HEK293T (cell line): ENCODE measurements around the gene NAGS.
A peak's percentile ranks its signal among the peaks of the same experiment; 100 is the strongest.

Source experiments
- BHLHE40 ChIP-seq: fragments of 450-650 bp; IDR thresholded peaks from 2 replicates; pipeline ENCODE4 v1.6.1; 2016; ENCODE audit warnings: mild to moderate bottlenecking, moderate library complexity, borderline replicate concordance
- FOXA1 ChIP-seq: fragments of 450-650 bp; IDR thresholded peaks from 2 replicates; pipeline ENCODE4 v1.6.1; 2016; ENCODE audit warnings: mild to moderate bottlenecking
- FOXM1 ChIP-seq: fragments of 450-650 bp; IDR thresholded peaks from 2 replicates; pipeline ENCODE4 v1.6.1; 2017; ENCODE audit warnings: mild to moderate bottlenecking, borderline replicate concordance
- HDGF ChIP-seq: fragments of 450-650 bp; IDR thresholded peaks from 2 replicates; pipeline ENCODE4 v1.6.1; 2017; ENCODE audit warnings: antibody characterized with exemption, borderline replicate concordance
- PKNOX1 ChIP-seq: fragments of 450-650 bp; IDR thresholded peaks from 2 replicates; pipeline ENCODE4 v1.6.1; 2016
- ZNF384 ChIP-seq: fragments of 450-650 bp; IDR thresholded peaks from 2 replicates; pipeline ENCODE4 v1.6.1; 2016

DNA sequence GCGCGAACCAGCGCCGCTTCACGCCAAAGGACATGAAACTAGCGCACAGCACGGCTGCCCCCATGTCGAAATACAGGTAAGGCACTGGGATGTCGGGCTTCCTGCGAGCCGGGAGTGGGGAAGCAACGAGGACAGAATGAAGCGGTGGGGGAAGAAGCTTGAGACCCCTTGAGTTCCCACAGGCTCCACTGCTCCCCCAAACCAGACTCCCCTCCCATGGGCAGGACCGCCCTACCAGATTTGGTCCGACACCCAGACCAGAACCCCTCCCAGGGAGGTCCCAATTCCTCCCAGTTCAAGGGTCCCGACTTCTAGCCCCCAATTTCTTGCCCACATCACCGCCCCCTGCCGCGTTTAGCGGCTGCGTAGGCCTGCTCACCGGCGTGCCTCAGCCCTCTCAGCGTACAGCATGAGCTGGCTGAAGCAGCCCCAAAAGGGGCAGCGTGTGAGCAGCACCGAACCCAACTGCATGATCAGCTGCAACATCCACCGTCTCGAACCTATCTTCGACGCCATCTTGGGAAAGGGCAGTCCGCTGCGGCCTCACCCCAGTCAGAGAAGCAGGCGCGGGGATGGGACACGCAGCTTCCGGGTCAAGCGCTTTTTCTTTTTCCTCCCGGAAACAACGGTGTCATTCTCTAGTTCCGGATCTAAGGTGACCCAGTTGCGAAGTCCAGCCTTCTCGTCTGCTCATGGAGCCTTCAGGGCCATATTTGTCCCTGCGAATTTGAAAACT lies 10.2 kb downstream of the NAGS start, which contains the start of gene TMEM101:
- TF ChIP-seq PKNOX1: no peak; the same call in none of the 2 replicates
- no peak for TF ChIP-seq ZNF384
- no peak for TF ChIP-seq FOXA1
- no peak for TF ChIP-seq BHLHE40
- TF ChIP-seq HDGF: no peak
- peak; percentile 34; the same call in 1 of the 2 replicates for TF ChIP-seq FOXM1
